HG03520 (cell line): ENCODE data around the gene FAM3C.

Experiments used
- ATAC-seq: cut with Tn5 transposase; IDR thresholded peaks from one replicate; pipeline ENCODE4 v1.9.1; 2021; ENCODE audit warnings: mild to moderate bottlenecking, moderate library complexity; ENCODE audit not compliant: unreplicated experiment

Gene FAM3C

GRCh38 chr7:121303422-121304101, 92.5 kb downstream of the FAM3C start:
- ATAC-seq, result no peak

- peak; percentile 99 for ATAC-seq
Observed at GRCh38 chr7:121302214-121302745, 93.8 kb downstream of the FAM3C start.

- ATAC-seq, result no peak
Observed at GRCh38 chr7:121301446-121302213, 94.5 kb downstream of the FAM3C start.

GRCh38 chr7:121300685-121301420, 95.3 kb downstream of the FAM3C start:
- no peak for ATAC-seq
